HUDEP-2 (cell line): ENCODE results near the gene EIF2B5.

Experiments
- DNase-seq, 76 experiments: peaks; one replicate each; lab custom pipeline; 2025; ENCODE audit not compliant: unreplicated experiment in 76 of 76; lab: John Stamatoyannopoulos, UW

Gene EIF2B5

GRCh38 chr3:184172681-184173373, 37.7 kb downstream of the EIF2B5 start:
- DNase-seq, result no peak

GRCh38 chr3:184173374-184173722, 38.2 kb downstream of the EIF2B5 start:
- DNase-seq, result no peak

GRCh38 chr3:184174284-184174645, 39.1 kb downstream of the EIF2B5 start:
- no peak for DNase-seq

- peak; percentile 29 to 99 (median 95) for DNase-seq
These were observed 39.7 kb downstream of the EIF2B5 start, which contains the start of gene AP2M1 for GRCh38 chr3:184174646-184175492. AP2M1 (plus strand) TSS chr3:184174855; CDS start chr3:184176994, 2,139 bp downstream.

- no peak for DNase-seq
These were observed 40.3 kb downstream of the EIF2B5 start for GRCh38 chr3:184175506-184175905.

GRCh38 chr3:184175981-184176376, 40.8 kb downstream of the EIF2B5 start:
- no peak for DNase-seq

- DNase-seq, result peak in 3 of 76 experiments; percentile 9 to 15 (median 12)
These were observed 41.5 kb downstream of the EIF2B5 start for GRCh38 chr3:184176377-184177330.

GRCh38 chr3:184177331-184177731, 42.2 kb downstream of the EIF2B5 start:
- no peak for DNase-seq

GRCh38 chr3:184177767-184178306, 42.7 kb downstream of the EIF2B5 start:
- no peak for DNase-seq

GRCh38 chr3:184178521-184179138, 43.5 kb downstream of the EIF2B5 start:
- DNase-seq, result no peak

- DNase-seq, result peak in 37 of 76 experiments; percentile 4 to 62 (median 31)
These were observed 45.0 kb downstream of the EIF2B5 start for GRCh38 chr3:184180165-184180564.

GRCh38 chr3:184181596-184181995, 46.4 kb downstream of the EIF2B5 start:
- DNase-seq, result no peak

GRCh38 chr3:184183679-184184078, 48.5 kb downstream of the EIF2B5 start:
- no peak for DNase-seq

GRCh38 chr3:184184546-184185230, 49.5 kb downstream of the EIF2B5 start:
- DNase-seq, result peak in 3 of 76 experiments; percentile 10 to 30 (median 26)

GRCh38 chr3:184185461-184186183, 50.5 kb downstream of the EIF2B5 start:
- peak; percentile 57 to 99 (median 99) for DNase-seq

GRCh38 chr3:184186184-184186901, 51.2 kb downstream of the EIF2B5 start, which contains the start of gene ABCF3:
ABCF3 (plus strand) TSS chr3:184186199; CDS start chr3:184186208, 9 bp downstream.
- peak in 17 of 76 experiments; percentile 10 to 64 (median 39) for DNase-seq

GRCh38 chr3:184186902-184187207, 51.7 kb downstream of the EIF2B5 start:
- DNase-seq, result no peak

- no peak for DNase-seq
These were observed 52.9 kb downstream of the EIF2B5 start for GRCh38 chr3:184188080-184188479.
